Ishikawa (cell line): ENCODE results near the gene KLHL36.

Experiments
- CEBPB ChIP-seq: IDR thresholded peaks from 2 replicates; pipeline ENCODE4 v1.6.1; 2012
- CREB1 ChIP-seq: IDR thresholded peaks from 2 replicates; pipeline ENCODE4 v1.6.1; 2012; ENCODE audit warnings: low read depth
- EGR1 ChIP-seq: IDR thresholded peaks from 2 replicates; pipeline ENCODE4 v1.6.1; 2012
- EP300 ChIP-seq: IDR thresholded peaks from 2 replicates; pipeline ENCODE4 v1.6.1; 2012; ENCODE audit warnings: borderline replicate concordance
- FOXM1 ChIP-seq: IDR thresholded peaks from 2 replicates; pipeline ENCODE4 v1.6.1; 2012; ENCODE audit warnings: low read depth, borderline replicate concordance
- NFIC ChIP-seq: IDR thresholded peaks from 2 replicates; pipeline ENCODE4 v1.6.1; 2012
- RAD21 ChIP-seq: IDR thresholded peaks from 2 replicates; pipeline ENCODE4 v1.6.1; 2012; ENCODE audit warnings: low read depth
- REST ChIP-seq: IDR thresholded peaks from 2 replicates; pipeline ENCODE4 v1.6.1; 2012; ENCODE audit warnings: low read depth, mild to moderate bottlenecking
- TAF1 ChIP-seq: IDR thresholded peaks from 2 replicates; pipeline ENCODE4 v1.6.1; 2012; ENCODE audit warnings: low read depth, mild to moderate bottlenecking
- TCF12 ChIP-seq: IDR thresholded peaks from 2 replicates; pipeline ENCODE4 v1.6.1; 2012; ENCODE audit warnings: low read depth
- TEAD4 ChIP-seq: IDR thresholded peaks from 2 replicates; pipeline ENCODE4 v1.6.1; 2012
- USF1 ChIP-seq: IDR thresholded peaks from 2 replicates; pipeline ENCODE4 v1.6.1; 2012
- YY1 ChIP-seq: IDR thresholded peaks from 2 replicates; pipeline ENCODE4 v1.6.1; 2012; ENCODE audit warnings: low read depth
- ZBTB7A ChIP-seq: IDR thresholded peaks from 2 replicates; pipeline ENCODE4 v1.6.1; 2012; ENCODE audit warnings: low read depth
- TF ChIP-seq, protein P1 (sequence below): IDR thresholded peaks from 2 replicates; pipeline ENCODE4 v1.6.1; 2012

Gene KLHL36

GRCh38 chr16:84694980-84695379 lies 46.7 kb downstream of the KLHL36 start:
- no peak for TF ChIP-seq CREB1
- no peak for TF ChIP-seq USF1

DNA sequence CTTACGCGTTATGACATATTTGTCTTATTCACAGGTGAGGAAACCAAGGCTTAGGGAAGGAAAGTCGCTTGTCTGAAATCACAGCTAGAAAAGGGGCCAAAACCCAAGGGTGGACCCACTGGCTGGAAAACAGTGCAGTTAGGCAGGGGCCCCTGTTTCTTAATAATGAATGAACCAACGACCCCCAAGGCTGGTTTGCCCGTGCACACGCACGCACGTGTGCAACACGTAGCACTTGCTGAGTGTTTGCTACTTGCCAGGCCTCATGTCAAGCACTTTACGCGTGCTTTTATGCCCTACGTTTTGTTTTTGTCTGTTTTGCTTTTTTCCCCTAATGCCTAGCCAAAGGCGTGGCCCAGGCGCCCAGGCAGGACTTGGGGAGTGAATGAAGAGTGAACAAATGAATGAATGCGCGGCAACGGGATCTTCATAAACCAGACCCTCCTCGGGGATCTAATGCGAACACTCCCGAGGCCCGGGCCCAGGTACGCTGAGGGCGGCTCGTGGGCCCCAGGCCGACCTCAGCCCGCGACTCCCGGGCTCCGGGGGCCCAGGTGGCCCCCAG lies 50.9 kb downstream of the KLHL36 start:
- no peak for TF ChIP-seq TAF1
- TF ChIP-seq, protein P1, sequence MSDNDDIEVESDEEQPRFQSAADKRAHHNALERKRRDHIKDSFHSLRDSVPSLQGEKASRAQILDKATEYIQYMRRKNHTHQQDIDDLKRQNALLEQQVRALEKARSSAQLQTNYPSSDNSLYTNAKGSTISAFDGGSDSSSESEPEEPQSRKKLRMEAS, result no peak; the same call in 1 of the 2 replicates
- no peak for TF ChIP-seq YY1
- no peak for TF ChIP-seq TCF12
- TF ChIP-seq CREB1, result no peak

GRCh38 chr16:84699712-84700445 lies 51.6 kb downstream of the KLHL36 start, which contains the start of gene USP10:
Gene USP10, plus strand, starts transcription at chr16:84700000. Its CDS starts 91 bp downstream, at chr16:84700091.
- 0 out of 2 replicates have a peak, but pooled peaks have one; percentile 4 for TF ChIP-seq EGR1
- TF ChIP-seq FOXM1, result no peak
- TF ChIP-seq, protein P1, result peak; percentile 15; the same call in 1 of the 2 replicates
- 0 out of 2 replicates have a peak, but pooled peaks have one; percentile 7 for TF ChIP-seq TEAD4
- no peak for TF ChIP-seq CEBPB
- TF ChIP-seq TAF1, result peak; percentile 62; the same call in 1 of the 2 replicates
- TF ChIP-seq RAD21, result no peak
- no peak; the same call in 1 of the 2 replicates for TF ChIP-seq REST
- no peak for TF ChIP-seq EP300
- TF ChIP-seq ZBTB7A, result peak; percentile 77
- no peak for TF ChIP-seq CREB1
- TF ChIP-seq USF1, result no peak
- no peak for TF ChIP-seq NFIC
- no peak for TF ChIP-seq TCF12
- peak; percentile 92 for TF ChIP-seq YY1

DNA sequence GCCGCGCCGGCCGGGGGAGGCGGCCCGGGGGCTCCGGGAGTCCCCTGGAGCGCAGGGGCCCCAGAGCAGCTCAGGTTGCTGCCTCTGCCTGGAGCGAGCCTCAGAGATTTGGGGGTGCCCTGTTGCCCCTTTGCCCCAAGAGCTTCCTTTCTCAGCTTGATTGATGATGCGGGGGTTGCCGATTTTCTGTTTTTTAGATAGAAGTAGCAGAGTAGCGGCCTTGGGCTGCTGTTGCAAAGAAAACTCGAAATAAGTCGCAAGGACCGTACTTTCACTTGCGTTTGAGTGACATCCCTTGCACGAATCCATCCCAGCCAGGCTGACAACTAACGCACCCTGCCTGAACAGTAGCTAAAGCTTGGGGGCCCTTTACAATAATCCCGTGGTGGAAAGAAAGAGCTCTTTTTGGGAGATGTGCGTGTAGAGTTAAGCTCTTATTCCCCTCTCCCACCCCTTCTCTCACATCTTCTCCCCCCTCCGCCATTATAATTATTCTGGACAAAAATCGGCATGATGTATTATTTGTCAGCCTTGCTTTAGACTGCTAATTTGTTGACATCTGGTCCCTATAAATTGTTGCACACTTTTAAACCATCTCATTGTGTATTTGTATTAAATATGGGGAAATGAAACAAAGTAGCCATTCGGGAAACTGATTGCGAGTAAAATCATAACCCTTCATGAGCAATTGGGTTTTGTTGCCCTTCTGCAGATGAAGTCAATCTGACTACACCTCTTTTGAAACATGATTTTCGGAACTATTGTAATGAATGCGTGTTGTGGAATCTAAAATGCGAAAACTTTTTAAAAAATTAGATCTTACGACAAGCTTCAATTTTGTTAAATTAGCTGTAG lies 52.4 kb downstream of the KLHL36 start:
- TF ChIP-seq REST (no peak), CREB1 (no peak), NFIC (no peak)

GRCh38 chr16:84703681-84704080 lies 55.4 kb downstream of the KLHL36 start:
- no peak for TF ChIP-seq YY1
- no peak for TF ChIP-seq FOXM1
- no peak for TF ChIP-seq ZBTB7A
- TF ChIP-seq CEBPB, result no peak
- TF ChIP-seq USF1, result no peak
- no peak for TF ChIP-seq TAF1
- TF ChIP-seq REST, result no peak
- no peak for TF ChIP-seq EP300
- TF ChIP-seq TCF12, result no peak
- TF ChIP-seq, protein P1, result no peak
- TF ChIP-seq TEAD4, result no peak
- no peak for TF ChIP-seq RAD21
- TF ChIP-seq NFIC, result no peak
- no peak for TF ChIP-seq CREB1
- no peak for TF ChIP-seq EGR1
